GM21717 (cell line): ENCODE data around the gene LRRC8A.
"Not testable (repeated sequence)": the region's sequence is repeated elsewhere in the genome, so short reads cannot be mapped to it uniquely, and the experiment has no call there.

ENCODE experiments used
- ATAC-seq: cut with Tn5 transposase; IDR thresholded peaks from one replicate; pipeline ENCODE4 v1.9.1; 2021; ENCODE audit warnings: mild to moderate bottlenecking, moderate library complexity; ENCODE audit not compliant: unreplicated experiment

The LRRC8A gene

GRCh38 chr9:128919402-128920089, 37.6 kb downstream of the LRRC8A start:
- ATAC-seq = no peak

- ATAC-seq = no peak
Observed at GRCh38 chr9:128920381-128921058, 38.6 kb downstream of the LRRC8A start, which contains the start of gene PHYHD1. Gene PHYHD1, plus strand, starts transcription at chr9:128920982. Its CDS starts 1,342 bp downstream, at chr9:128922324.

DNA sequence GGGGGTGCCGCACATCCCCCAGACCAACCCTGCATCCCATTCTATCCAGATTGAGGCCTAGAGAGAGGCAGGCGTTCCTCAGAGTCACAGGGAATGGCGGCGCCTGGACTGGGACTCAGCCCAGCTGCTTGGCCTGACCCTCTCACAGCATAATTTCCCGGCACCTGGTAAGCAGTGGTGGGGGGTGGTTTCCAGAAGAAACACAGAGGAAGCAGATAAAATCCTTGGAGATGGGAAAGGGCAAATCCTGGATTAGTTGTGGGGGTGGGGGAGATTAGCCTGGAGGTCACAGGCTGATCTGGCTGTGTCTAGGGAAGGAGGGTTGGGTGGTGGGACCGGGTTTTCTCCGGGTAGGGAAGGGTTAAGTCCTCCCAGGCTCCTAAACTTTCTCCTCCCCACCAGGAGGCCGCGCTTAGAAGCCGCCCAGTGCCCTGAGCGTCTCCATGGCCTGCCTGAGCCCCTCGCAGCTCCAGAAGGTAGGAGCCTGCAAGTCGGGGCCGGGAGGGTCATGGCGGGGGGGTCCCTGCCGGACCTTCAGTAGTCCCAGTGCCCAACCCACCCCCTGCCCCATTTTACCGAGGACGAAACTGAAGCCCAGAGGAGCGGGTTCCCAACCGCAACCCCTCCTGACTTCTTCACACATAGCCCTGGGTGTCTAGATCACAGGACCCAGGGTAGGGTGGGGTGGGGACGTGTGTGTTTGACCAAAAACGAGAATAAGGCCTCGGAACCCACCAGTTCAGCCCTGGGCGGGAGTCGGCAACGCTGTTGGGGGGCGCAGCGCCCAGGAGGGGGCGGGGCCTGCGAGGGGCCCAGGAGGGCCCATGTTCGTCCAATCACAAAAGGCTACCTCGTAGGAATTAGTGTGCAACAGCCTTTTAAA, 40.2 kb downstream of the LRRC8A start:
- no peak for ATAC-seq

DNA sequence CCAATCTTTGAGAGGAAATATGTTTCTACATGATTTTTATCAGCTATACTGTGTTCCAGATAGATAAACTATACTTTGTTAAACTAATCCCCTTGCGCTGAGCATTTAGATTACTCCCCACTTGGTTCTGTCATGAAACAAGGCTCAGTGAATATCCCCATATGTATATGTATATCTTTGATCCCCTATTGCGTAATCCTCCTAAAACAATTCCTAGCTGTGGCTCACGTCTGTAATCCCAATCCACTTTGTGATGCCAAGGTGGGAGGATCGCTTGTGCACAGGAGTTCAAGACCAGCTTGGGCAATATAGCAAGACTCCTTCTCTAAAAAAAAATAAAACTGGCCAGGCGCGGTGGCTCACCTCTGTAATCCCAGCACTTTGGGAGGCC, 41.6 kb downstream of the LRRC8A start:
- no peak for ATAC-seq

GRCh38 chr9:128927731-128928411, 45.9 kb downstream of the LRRC8A start:
- ATAC-seq = no peak

- ATAC-seq = no peak
Observed at GRCh38 chr9:128928624-128929023, 46.7 kb downstream of the LRRC8A start.

GRCh38 chr9:128929560-128929959, 47.6 kb downstream of the LRRC8A start:
- ATAC-seq = no peak

DNA sequence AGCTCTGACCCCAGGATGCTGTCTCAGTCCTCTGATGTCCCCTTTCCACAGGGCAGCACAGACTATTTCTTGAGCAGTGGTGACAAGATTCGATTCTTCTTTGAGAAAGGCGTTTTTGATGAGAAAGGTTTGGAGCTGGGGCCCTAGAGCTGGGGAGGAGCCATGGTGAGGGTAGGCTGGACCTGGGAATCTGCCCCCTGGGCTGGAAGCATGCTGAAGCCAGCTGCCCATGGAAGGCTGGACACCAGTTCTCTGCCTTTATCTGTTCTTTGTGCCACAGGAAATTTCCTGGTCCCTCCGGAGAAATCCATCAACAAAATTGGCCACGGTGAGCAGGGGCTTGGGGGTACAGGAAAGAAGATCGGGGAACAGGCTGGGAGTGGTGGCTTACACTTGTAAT, 51.8 kb downstream of the LRRC8A start:
- no peak for ATAC-seq

DNA sequence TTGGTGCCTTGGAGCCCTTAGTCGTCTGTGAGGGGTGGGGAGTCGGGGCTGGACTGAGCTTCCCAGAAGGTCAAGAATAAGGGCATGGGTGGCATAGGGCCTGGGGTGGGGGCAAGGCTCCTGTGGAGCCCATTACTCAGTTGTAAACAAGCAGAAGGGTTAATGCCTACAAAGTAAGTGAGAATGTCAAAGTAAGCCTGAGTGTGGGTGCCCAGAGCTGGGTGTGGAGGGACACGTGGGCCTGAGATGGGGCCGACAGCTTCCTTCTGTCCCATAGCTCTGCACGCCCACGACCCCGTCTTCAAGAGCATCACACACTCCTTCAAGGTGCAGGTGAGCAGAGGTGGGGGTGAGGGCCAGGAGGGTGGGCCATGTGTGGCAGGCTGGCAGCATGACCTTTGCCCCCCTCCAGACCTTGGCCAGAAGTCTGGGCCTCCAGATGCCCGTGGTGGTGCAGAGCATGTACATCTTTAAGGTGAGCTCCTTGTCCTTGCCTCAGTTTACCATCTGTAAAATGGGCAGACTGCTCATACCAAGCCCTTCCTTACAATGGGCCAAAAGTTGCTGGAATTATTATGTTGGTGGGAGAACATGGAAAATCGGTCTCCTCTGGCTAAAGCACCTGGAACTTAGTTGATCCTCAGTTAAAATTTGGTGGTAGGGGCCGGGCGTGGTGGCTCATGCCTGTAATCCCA, 54.4 kb downstream of the LRRC8A start:
- no peak for ATAC-seq

- ATAC-seq = no peak
Observed at GRCh38 chr9:128937310-128938165, 55.6 kb downstream of the LRRC8A start.

DNA sequence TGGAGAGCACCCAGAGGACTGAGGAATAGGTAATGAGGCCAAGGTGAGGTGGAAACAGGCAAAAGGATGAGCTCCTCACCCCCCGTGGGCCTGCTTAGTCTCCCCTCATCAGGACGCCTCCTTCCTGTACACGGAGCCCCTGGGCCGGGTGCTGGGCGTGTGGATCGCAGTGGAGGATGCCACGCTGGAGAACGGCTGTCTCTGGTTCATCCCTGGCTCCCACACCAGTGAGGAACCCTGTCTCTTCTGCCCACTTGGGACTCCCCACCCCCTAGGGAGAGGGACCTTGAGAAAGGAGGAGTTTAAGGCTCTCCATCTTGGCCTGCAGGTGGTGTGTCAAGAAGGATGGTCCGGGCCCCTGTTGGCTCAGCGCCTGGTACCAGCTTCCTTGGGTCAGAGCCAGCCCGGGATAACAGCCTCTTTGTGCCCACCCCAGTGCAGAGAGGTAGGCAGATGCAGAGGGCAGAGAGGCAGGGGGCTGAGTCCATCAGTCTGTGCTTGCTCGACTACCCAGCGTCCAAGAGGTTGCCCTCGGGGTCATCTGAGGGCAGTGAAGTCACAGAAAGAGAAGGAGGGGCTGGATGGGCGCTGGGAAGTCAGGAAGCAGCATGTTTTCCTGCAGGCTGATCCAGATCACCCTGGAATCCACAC, 58.5 kb downstream of the LRRC8A start:
- no peak for ATAC-seq

DNA sequence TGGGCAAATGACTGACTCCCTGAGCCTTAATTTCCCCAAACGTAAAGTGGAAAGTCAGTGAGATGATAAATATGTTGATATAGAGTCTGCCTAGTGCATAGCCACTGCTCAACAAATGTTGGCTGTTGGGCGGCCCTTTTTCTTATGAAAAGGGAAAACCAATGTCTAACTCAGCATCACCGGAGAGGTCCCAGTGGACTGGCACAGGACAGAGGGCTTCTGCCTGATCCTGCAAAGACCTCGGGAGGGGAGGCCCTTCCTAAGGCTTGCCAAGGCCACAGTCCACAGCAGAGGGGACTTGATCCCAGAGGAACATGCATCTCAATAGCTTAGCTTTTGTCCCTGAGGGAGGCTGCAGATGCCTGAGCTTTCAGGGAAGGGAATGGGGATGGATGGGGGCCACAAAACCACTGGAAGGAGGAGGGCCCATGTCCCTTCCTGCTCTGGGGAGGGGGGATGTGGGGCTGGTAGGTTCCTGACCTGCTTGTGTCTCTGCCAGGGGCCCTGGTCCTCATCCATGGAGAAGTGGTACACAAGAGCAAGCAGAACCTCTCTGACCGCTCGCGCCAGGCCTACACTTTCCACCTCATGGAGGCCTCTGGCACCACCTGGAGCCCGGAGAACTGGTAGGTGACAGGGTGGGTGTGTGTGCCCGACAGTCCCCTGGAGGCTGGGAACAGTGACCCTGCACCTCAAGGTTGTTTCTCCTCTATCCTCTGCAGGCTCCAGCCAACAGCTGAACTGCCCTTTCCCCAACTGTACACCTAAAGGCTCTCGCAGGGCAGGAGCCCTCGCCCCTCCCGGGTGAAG, 59.2 kb downstream of the LRRC8A start:
- ATAC-seq = no peak

DNA sequence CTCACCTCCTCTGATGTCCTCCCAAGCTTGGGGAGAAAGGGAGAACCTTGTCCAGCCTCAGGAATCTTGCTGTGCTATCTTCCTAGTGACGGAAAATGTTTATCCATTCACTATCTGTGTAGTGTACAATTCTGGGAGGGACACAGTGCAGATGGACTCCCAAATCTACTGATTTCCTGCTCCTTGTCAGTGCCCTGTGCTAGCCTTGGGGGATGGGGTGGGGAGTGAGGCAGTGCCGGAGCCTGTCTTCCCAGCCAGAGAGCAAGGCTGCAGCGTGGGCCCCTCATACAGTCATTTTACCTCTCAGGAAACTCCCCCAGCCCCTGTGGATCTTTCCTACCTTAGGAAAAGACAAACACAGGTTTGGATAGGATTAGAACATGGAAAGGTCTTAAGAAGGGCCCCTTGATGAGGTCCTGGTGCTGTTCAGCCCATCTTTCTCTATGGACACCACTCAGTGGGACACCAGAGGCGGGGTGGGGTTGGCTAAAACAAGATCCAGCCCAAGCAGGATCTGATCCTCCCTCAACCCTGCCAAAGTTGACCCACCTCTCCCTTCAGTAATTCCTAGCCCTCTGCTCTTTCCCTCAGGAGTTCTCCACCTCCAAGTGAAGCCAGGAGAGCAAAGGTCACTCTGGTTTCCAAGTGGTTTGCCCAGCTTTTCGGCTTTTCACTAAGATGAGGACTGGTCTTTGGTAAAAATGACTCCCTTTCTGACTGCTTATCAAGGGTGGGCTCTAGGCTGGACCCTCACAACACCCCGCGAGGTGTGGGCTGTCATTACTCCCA, 62.1 kb downstream of the LRRC8A start:
- no peak for ATAC-seq

GRCh38 chr9:128944966-128945365, 63.0 kb downstream of the LRRC8A start:
- ATAC-seq = not testable (repeated sequence)

GRCh38 chr9:128945798-128946501, 64.0 kb downstream of the LRRC8A start:
- no peak for ATAC-seq

- ATAC-seq = no peak
Observed at GRCh38 chr9:128946571-128947276, 64.8 kb downstream of the LRRC8A start.
